Peyer's patch (tissue), 4 donors: ENCODE measurements around the gene WDR26.

Source experiments
- POLR2A ChIP-seq, 2 donors: fragments of 450-650 bp; IDR thresholded peaks; one replicate each; pipeline ENCODE4 v1.5.1; 2017; ENCODE audit warnings: antibody characterized with exemption in 2 of 2, mild to moderate bottlenecking in 2 of 2, moderate library complexity in 2 of 2
- TF ChIP-seq, protein P1 (sequence below), 6 experiments: fragments of 450-650 bp in 4 of 6; fragments of 200-600 bp in 2 of 6; sonication (generic) in 1 of 6; IDR thresholded peaks; one replicate each; pipeline ENCODE4 v1.5.1; 2017 to 2019; ENCODE audit warnings: antibody characterized with exemption in 6 of 6, mild to moderate bottlenecking in 3 of 6, moderate library complexity in 1 of 6

DNA sequence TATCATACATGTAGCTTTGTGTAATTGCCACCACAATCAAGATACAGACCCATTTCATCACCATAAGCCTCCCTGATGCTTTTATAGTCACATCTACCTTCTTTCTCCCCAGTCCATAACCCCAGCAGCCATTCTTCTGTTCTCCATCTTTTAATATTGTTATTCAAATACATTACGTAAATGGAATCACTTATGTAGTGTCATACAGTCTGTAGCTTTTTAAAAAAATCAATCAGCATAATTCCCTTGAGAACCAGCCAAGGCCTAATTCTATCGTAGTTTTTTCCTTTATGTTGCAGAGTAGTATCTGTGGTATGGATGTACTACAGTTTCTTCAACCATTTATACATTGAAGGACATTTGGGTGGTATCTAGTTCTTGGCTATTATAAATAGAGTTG is 31.6 kb upstream of the WDR26 start:
- TF ChIP-seq POLR2A (IDR thresholded peaks at IDR 0.05) = no peak
- TF ChIP-seq, protein P1, sequence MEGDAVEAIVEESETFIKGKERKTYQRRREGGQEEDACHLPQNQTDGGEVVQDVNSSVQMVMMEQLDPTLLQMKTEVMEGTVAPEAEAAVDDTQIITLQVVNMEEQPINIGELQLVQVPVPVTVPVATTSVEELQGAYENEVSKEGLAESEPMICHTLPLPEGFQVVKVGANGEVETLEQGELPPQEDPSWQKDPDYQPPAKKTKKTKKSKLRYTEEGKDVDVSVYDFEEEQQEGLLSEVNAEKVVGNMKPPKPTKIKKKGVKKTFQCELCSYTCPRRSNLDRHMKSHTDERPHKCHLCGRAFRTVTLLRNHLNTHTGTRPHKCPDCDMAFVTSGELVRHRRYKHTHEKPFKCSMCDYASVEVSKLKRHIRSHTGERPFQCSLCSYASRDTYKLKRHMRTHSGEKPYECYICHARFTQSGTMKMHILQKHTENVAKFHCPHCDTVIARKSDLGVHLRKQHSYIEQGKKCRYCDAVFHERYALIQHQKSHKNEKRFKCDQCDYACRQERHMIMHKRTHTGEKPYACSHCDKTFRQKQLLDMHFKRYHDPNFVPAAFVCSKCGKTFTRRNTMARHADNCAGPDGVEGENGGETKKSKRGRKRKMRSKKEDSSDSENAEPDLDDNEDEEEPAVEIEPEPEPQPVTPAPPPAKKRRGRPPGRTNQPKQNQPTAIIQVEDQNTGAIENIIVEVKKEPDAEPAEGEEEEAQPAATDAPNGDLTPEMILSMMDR (IDR thresholded peaks at IDR 0.05) = no peak
